NT2/D1 (cell line): ENCODE data around the gene PDXDC1.
"Not testable (repeated sequence)": the region's sequence is repeated elsewhere in the genome, so short reads cannot be mapped to it uniquely, and the experiment has no call there.

Experiments used
- DNase-seq: peaks from one replicate; pipeline ENCODE4 v3.0.0-alpha.2; 2011; ENCODE audit warnings: low read depth, low spot score
- H3K27me3 ChIP-seq: 2 replicates; pipeline ENCODE4 v1.6.0; 2011; ENCODE audit warnings: mild to moderate bottlenecking; ENCODE audit not compliant: insufficient read length, insufficient read depth
- H3K36me3 ChIP-seq: 2 replicates; pipeline ENCODE4 v1.6.1; 2011; ENCODE audit warnings: mild to moderate bottlenecking, low read length, mixed read lengths; ENCODE audit not compliant: insufficient read depth, insufficient read length
- H3K4me1 ChIP-seq: 2 replicates; pipeline ENCODE4 v1.5.1; 2011; ENCODE audit not compliant: insufficient read depth, insufficient read length
- H3K4me3 ChIP-seq: 2 replicates; pipeline ENCODE4 v1.5.1; 2011; ENCODE audit warnings: low read depth; ENCODE audit not compliant: insufficient read length
- H3K9ac ChIP-seq: 2 replicates; pipeline ENCODE4 v1.6.0; 2011; ENCODE audit warnings: low read depth; ENCODE audit not compliant: insufficient read length
- H3K9me3 ChIP-seq: 2 replicates; pipeline ENCODE4 v1.5.1; 2011; ENCODE audit warnings: mild to moderate bottlenecking, low read length; ENCODE audit not compliant: insufficient read depth
- SUZ12 ChIP-seq: IDR thresholded peaks from 2 replicates; pipeline ENCODE4 v1.6.1; 2011; ENCODE audit not compliant: insufficient read length, insufficient read depth; ENCODE audit errors: extremely low read depth
- YY1 ChIP-seq: IDR thresholded peaks from 2 replicates; pipeline ENCODE4 v1.6.1; 2011; ENCODE audit not compliant: insufficient read length, insufficient read depth
- ZNF274 ChIP-seq: IDR thresholded peaks from 2 replicates; pipeline ENCODE4 v1.6.1; 2011; ENCODE audit warnings: mild to moderate bottlenecking, low read depth, low read length

The PDXDC1 gene

GRCh38 chr16:15037745-15038144 is 62.9 kb downstream of the PDXDC1 start:
- Histone ChIP-seq H3K9ac (no peak overlapping the region), H3K9me3 (no peaks in the 10 kb centered on the region), H3K4me1 (no peaks in the 10 kb centered on the region), H3K4me3 (no peak overlapping the region), H3K27me3 (no peaks in the 10 kb centered on the region), H3K36me3 (peaks cover 95% of the 10 kb centered on the region)
- no peak for DNase-seq
- no peak for TF ChIP-seq ZNF274
- no peak for TF ChIP-seq YY1
- no peak for TF ChIP-seq SUZ12

GRCh38 chr16:15038689-15039088 is 63.9 kb downstream of the PDXDC1 start:
- Histone ChIP-seq H3K36me3 (peaks cover 92% of the 10 kb centered on the region), H3K9ac (no peak overlapping the region), H3K9me3 (no peaks in the 10 kb centered on the region), H3K4me3 (no peak overlapping the region), H3K27me3 (no peaks in the 10 kb centered on the region), H3K4me1 (no peaks in the 10 kb centered on the region)
- TF ChIP-seq ZNF274 (no peak), SUZ12 (no peak), YY1 (no peak)
- DNase-seq = no peak

- Histone ChIP-seq H3K9me3 (no peaks in the 10 kb centered on the region), H3K4me1 (no peaks in the 10 kb centered on the region), H3K9ac (no peak overlapping the region), H3K36me3 (peaks cover 86% of the 10 kb centered on the region), H3K4me3 (no peak overlapping the region), H3K27me3 (no peaks in the 10 kb centered on the region)
- DNase-seq = no peak
- TF ChIP-seq ZNF274 = no peak
- no peak for TF ChIP-seq YY1
- TF ChIP-seq SUZ12 = no peak
These were observed 66.6 kb downstream of the PDXDC1 start for GRCh38 chr16:15041271-15042004.

GRCh38 chr16:15043344-15043743 is 68.5 kb downstream of the PDXDC1 start:
- peaks cover 80% of the 10 kb centered on the region for H3K36me3 ChIP-seq
- H3K27me3 ChIP-seq = no peaks in the 10 kb centered on the region
- DNase-seq = no peak
- H3K9ac ChIP-seq = no peak overlapping the region
- H3K9me3 ChIP-seq = no peaks in the 10 kb centered on the region
- H3K4me3 ChIP-seq = no peak overlapping the region
- no peaks in the 10 kb centered on the region for H3K4me1 ChIP-seq
- TF ChIP-seq SUZ12 = no peak
- TF ChIP-seq ZNF274 = no peak
- no peak for TF ChIP-seq YY1

GRCh38 chr16:15044286-15044685 is 69.5 kb downstream of the PDXDC1 start:
- TF ChIP-seq ZNF274 (no peak), YY1 (no peak), SUZ12 (no peak)
- no peak for DNase-seq
- no peaks in the 10 kb centered on the region for H3K9me3 ChIP-seq
- H3K27me3 ChIP-seq = no peaks in the 10 kb centered on the region
- no peaks in the 10 kb centered on the region for H3K4me1 ChIP-seq
- H3K4me3 ChIP-seq = no peak overlapping the region
- H3K9ac ChIP-seq = no peak overlapping the region
- H3K36me3 ChIP-seq = peaks cover 71% of the 10 kb centered on the region

- DNase-seq = not testable (repeated sequence)
These were observed 70.4 kb downstream of the PDXDC1 start for GRCh38 chr16:15045270-15045669.

DNA sequence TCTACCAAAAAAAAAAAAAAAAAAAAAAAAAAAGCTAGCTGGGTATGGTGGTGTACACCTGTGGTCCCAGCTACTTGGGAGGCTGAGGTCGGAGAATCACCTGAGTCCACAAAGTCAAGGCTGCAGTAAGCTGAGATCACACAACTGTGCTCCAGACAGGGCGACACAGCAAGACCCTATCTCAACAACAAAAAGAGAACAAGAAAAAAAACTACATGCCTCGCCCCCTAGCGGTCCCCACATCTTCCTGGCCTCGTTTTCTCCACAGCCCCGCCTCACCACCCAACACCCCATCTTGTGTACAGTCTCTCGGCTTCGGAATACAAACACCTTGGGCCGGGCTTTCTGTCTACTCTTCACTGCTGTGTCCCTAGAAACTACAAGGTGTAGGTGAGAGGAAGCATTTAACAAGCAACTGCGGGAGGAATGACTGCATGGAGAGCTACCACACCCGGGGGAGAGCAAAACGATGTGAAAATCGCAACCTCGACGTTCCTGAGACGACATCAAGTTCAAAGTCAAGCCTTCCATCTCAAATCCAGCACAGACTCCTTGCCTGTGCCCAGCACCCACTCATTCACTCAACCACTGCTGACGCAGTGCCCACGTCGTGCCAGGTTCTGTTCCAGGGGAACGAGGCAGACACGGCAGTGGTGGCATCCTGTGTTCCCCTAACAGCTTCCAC is 72.0 kb downstream of the PDXDC1 start:
- DNase-seq = no peak
- Histone ChIP-seq H3K9ac (no peak overlapping the region), H3K27me3 (no peaks in the 10 kb centered on the region), H3K36me3 (peaks cover 46% of the 10 kb centered on the region), H3K4me3 (no peak overlapping the region), H3K4me1 (no peaks in the 10 kb centered on the region), H3K9me3 (no peaks in the 10 kb centered on the region)
- TF ChIP-seq ZNF274 = no peak
- TF ChIP-seq YY1 = no peak
- TF ChIP-seq SUZ12 = no peak

More at GRCh38 chr16:15045270-15045669, 70.4 kb downstream of the PDXDC1 start:
- not testable (repeated sequence) for H3K9ac ChIP-seq, H3K9me3 ChIP-seq, H3K27me3 ChIP-seq, H3K4me1 ChIP-seq, H3K4me3 ChIP-seq
- H3K36me3 ChIP-seq = peaks cover 61% of the 10 kb centered on the region
